ENCODE measurements around the gene IL1RAP.

DNA sequence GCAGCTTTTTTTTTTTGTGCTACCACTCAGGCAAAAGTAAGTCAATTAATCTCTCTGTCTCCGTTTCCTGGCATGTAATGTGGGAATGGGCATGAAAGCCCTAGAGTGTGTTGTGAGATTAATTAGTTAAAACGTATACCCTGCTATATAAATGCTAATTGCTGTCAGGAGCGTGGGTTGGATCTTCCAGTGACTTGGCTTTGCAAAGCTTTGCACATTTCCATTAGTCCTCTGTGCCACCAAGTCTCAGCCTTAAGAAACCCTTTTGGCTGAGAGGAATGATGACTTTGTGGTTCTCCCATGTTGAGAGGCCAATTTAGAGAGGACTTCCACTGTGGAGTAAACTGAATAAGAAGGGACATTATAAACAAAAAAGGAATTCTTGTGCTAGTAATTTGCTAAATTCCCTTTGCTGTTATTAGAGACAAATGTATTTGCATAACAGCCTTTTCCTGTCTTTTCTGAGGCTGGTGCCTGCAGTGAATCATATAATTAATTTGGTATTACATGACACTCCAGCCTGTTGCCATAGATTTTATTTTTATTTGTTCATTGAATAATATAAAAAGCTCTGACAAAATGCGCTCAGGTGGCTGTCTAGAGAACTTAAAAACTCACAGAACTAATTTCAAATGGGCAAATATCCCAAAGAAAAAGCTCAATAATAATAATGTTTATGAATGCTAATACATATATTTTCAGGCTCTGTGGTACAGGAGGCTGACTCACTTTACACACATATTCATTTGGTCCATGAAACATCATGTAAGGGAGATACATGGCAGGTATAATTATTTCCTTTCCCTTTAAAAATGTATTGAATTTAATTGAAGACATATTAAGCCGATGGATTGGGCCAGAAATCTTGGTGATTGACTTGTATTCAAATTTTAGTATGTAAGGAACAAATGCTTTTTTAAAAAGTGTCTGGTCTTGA, 82.7 kb downstream of the IL1RAP start:
- TF ChIP-seq, protein P1, sequence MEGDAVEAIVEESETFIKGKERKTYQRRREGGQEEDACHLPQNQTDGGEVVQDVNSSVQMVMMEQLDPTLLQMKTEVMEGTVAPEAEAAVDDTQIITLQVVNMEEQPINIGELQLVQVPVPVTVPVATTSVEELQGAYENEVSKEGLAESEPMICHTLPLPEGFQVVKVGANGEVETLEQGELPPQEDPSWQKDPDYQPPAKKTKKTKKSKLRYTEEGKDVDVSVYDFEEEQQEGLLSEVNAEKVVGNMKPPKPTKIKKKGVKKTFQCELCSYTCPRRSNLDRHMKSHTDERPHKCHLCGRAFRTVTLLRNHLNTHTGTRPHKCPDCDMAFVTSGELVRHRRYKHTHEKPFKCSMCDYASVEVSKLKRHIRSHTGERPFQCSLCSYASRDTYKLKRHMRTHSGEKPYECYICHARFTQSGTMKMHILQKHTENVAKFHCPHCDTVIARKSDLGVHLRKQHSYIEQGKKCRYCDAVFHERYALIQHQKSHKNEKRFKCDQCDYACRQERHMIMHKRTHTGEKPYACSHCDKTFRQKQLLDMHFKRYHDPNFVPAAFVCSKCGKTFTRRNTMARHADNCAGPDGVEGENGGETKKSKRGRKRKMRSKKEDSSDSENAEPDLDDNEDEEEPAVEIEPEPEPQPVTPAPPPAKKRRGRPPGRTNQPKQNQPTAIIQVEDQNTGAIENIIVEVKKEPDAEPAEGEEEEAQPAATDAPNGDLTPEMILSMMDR (IDR thresholded peaks at IDR 0.05; ENCODE audit: low read depth, low read length) = no peak
- TF ChIP-seq POLR2A (IDR thresholded peaks at IDR 0.05; ENCODE audit: extremely low read depth, insufficient read length) = no peak
- TF ChIP-seq MYC (IDR thresholded peaks at IDR 0.05; ENCODE audit: low read depth, low read length) = no peak
- TF ChIP-seq, protein P2, sequence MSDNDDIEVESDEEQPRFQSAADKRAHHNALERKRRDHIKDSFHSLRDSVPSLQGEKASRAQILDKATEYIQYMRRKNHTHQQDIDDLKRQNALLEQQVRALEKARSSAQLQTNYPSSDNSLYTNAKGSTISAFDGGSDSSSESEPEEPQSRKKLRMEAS (IDR thresholded peaks at IDR 0.05; ENCODE audit: low read depth, low read length) = no peak
